CD1c-positive myeloid dendritic cell (primary cell): ENCODE data around the gene CD99L2.

ENCODE experiments used
- DNase-seq: peaks from one replicate; pipeline ENCODE4 v3.0.0-alpha.2; 2016; ENCODE audit errors: extremely low spot score

CD99L2 gene

GRCh38 chrX:150898343-150899190 lies at the start of gene CD99L2:
Gene CD99L2, minus strand, starts transcription at chrX:150898668. Its CDS starts 80 bp downstream, at chrX:150898588.
- DNase-seq, result peak; percentile 91

GRCh38 chrX:150944233-150944632 lies 45.8 kb upstream of the CD99L2 start:
- DNase-seq, result no peak

- no peak for DNase-seq
Observed at GRCh38 chrX:150942942-150943594, 44.6 kb upstream of the CD99L2 start.

GRCh38 chrX:150941580-150941979 lies 43.1 kb upstream of the CD99L2 start:
- no peak for DNase-seq

GRCh38 chrX:150940844-150941495 lies 42.5 kb upstream of the CD99L2 start:
- no peak for DNase-seq

- no peak for DNase-seq
Observed at GRCh38 chrX:150936556-150936955, 38.1 kb upstream of the CD99L2 start.

GRCh38 chrX:150935467-150935866 lies 37.0 kb upstream of the CD99L2 start:
- no peak for DNase-seq

- DNase-seq, result no peak
Observed at GRCh38 chrX:150934453-150934852, 36.0 kb upstream of the CD99L2 start.

GRCh38 chrX:150933945-150934350 lies 35.5 kb upstream of the CD99L2 start:
- no peak for DNase-seq

- no peak for DNase-seq
Observed at GRCh38 chrX:150929058-150929457, 30.6 kb upstream of the CD99L2 start.

GRCh38 chrX:150926791-150927190 lies 28.3 kb upstream of the CD99L2 start:
- DNase-seq, result no peak

- no peak for DNase-seq
Observed at GRCh38 chrX:150926304-150926703, 27.8 kb upstream of the CD99L2 start.

- DNase-seq, result no peak
Observed at GRCh38 chrX:150919401-150919800, 20.9 kb upstream of the CD99L2 start.

- no peak for DNase-seq
Observed at GRCh38 chrX:150913511-150913910, 15.0 kb upstream of the CD99L2 start.

- no peak for DNase-seq
Observed at GRCh38 chrX:150907474-150907873, 9.0 kb upstream of the CD99L2 start.

GRCh38 chrX:150906694-150907093 lies 8.2 kb upstream of the CD99L2 start:
- no peak for DNase-seq

GRCh38 chrX:150905293-150905692 lies 6.8 kb upstream of the CD99L2 start:
- no peak for DNase-seq

GRCh38 chrX:150903110-150903508 lies 4.6 kb upstream of the CD99L2 start:
- DNase-seq, result no peak

- DNase-seq, result no peak
Observed at GRCh38 chrX:150902434-150903109, 4.1 kb upstream of the CD99L2 start.

GRCh38 chrX:150899191-150899757 lies 806 bp upstream of the CD99L2 start:
- peak; percentile 72 for DNase-seq

- peak; percentile 1 for DNase-seq
Observed at GRCh38 chrX:150897421-150898320, 797 bp downstream of the CD99L2 start.
